Thymus (tissue), 11 donors: Measurements from ENCODE around the gene MATN1. TPM values are rescaled to one million over a fixed set of nuclear protein-coding genes. Genes with fewer than 3 reads are reported as not detected.
A peak's percentile ranks its signal among the peaks of the same experiment; 100 is the strongest.

ENCODE experiments used
- DNase-seq, 9 donors: peaks; one replicate each; pipeline ENCODE4 v3.0.0-alpha.2; 2013; ENCODE audit warnings: low spot score in 9 of 9, low read depth in 6 of 9, missing footprints in 1 of 9
- H3K27ac ChIP-seq, 2 donors: one replicate each; pipeline ENCODE4 v1.5.1; 2013; ENCODE audit warnings: control low read depth in 1 of 2, low read depth in 1 of 2, low read length in 1 of 2, mild to moderate bottlenecking in 1 of 2, moderate library complexity in 1 of 2
- H3K27me3 ChIP-seq, 2 donors: one replicate each; pipeline ENCODE4 v1.5.1; 2013; ENCODE audit warnings: low read length in 1 of 2; ENCODE audit not compliant: control insufficient read depth in 2 of 2, insufficient read depth in 1 of 2
- H3K36me3 ChIP-seq, 2 donors: one replicate each; pipeline ENCODE4 v1.5.1; 2013; ENCODE audit warnings: low read length in 1 of 2, mild to moderate bottlenecking in 1 of 2, moderate library complexity in 1 of 2; ENCODE audit not compliant: control insufficient read depth in 2 of 2, insufficient read depth in 2 of 2
- H3K4me1 ChIP-seq, 2 donors: one replicate each; pipeline ENCODE4 v1.5.1; 2013; ENCODE audit warnings: low read length in 2 of 2; ENCODE audit not compliant: control insufficient read depth in 2 of 2, insufficient read depth in 2 of 2
- H3K4me3 ChIP-seq, 2 donors: one replicate each; pipeline ENCODE4 v1.5.1; 2013; ENCODE audit warnings: low read length in 2 of 2, control low read depth in 1 of 2, mild to moderate bottlenecking in 1 of 2
- H3K9me3 ChIP-seq, 2 donors: one replicate each; pipeline ENCODE4 v1.5.1; 2013; ENCODE audit warnings: low read length in 1 of 2, mild to moderate bottlenecking in 1 of 2; ENCODE audit not compliant: control insufficient read depth in 2 of 2, insufficient read depth in 1 of 2
- WGBS: extraction: QIAGEN DNeasy Blood & Tissue Kit; methylation state at CpG from one replicate; pipeline ENCODE4 v1.1.7; 2013; 5-methylcytosine and 5-hydroxymethylcytosine counted together
- polyA plus RNA-seq: library from polyadenylated mRNA; stranded (reverse); fragments of 200-250 nt; gene quantifications from one replicate; pipeline ENCODE4 v1.2.3, GENCODE V29; 2013
- total RNA-seq: library from RNA; stranded (reverse); fragments of 120-200 nt; gene quantifications from one replicate; pipeline ENCODE4 v1.2.4, GENCODE V29; 2013
- donor health status: healthy.

Gene MATN1
- total and polyA plus RNA-seq, 2 donors: 0.14 to 0.27 TPM

DNA sequence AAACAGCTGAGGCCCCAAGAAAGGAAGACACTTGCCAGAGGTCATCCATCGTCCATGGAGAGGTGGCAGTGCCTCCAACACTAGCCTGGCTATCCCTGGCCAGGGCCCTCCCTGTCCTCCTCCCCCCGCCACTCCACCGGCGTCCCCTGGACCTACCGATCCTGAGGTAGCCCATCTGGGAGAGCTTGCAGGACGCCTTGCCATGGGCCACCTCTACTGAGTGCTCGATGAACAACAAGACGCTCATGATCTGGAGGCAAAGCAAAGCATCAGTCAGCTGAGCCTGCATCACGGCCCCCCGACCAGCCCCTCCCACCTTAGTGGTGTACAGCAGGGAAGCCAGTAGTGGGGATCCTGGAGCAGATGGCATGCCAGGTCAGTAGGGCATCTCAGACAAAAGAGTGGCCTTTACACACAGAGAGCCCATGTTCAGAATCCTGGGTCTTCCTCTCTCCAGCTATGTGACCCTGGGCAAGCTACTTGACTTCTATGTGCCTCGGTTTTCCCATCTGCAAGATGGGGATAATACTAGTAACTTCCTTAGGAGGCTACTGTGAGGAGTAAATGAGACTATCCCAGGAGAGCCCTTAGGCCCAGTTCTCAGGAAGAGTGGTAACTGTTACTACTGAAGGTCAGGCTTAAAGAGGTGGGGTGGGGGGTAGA is 19.0 kb upstream of the MATN1 start:
- DNase-seq: no peak
- Histone ChIP-seq H3K27ac (no peak overlapping the region), H3K4me3 (no peak overlapping the region), H3K27me3 (no peaks in the 10 kb centered on the region), H3K9me3 (peaks cover 0 to 9% of the 10 kb centered on the region in 2 donors), H3K36me3 (peaks cover 47 to 49% of the 10 kb centered on the region in 2 donors), H3K4me1 (peaks cover 40 to 69% of the 10 kb centered on the region in 2 donors)
- 95% methylated on average over 11 of the region's 11 CpGs for WGBS

DNA sequence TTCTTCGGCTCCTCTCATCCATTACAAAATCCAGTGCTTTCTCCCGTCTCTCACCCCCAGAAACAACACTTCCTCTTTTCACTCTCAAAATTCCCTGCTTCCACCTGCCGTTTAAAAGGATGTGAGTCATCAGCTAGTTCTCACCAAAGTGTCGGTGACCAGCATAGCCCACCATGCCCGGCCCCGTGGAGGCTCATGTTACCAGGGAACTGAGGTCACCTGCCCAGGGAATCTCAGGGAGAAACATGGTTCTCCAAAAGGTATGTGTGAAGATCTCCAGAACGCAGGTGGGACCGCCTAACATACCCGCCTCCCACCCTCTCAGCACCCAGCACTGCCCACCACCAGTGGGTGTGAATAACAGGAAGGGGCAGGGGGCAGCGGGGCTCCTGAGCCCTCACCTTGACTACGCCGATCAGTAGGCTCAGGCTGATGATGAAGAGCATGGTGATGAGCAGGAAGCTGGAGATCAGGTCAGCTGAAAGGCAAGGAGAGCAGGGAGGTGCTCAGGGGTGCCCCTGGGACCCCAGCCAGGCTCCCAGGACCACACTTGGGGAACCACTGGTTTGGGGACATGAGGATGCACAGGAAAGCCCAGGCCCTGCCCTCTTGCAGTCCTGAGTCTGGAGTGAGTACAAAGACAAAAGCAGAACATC is 18.0 kb upstream of the MATN1 start:
- Histone ChIP-seq H3K4me1 (peaks cover 30 to 58% of the 10 kb centered on the region in 2 donors), H3K27ac (no peak overlapping the region), H3K4me3 (no peak overlapping the region)

DNA sequence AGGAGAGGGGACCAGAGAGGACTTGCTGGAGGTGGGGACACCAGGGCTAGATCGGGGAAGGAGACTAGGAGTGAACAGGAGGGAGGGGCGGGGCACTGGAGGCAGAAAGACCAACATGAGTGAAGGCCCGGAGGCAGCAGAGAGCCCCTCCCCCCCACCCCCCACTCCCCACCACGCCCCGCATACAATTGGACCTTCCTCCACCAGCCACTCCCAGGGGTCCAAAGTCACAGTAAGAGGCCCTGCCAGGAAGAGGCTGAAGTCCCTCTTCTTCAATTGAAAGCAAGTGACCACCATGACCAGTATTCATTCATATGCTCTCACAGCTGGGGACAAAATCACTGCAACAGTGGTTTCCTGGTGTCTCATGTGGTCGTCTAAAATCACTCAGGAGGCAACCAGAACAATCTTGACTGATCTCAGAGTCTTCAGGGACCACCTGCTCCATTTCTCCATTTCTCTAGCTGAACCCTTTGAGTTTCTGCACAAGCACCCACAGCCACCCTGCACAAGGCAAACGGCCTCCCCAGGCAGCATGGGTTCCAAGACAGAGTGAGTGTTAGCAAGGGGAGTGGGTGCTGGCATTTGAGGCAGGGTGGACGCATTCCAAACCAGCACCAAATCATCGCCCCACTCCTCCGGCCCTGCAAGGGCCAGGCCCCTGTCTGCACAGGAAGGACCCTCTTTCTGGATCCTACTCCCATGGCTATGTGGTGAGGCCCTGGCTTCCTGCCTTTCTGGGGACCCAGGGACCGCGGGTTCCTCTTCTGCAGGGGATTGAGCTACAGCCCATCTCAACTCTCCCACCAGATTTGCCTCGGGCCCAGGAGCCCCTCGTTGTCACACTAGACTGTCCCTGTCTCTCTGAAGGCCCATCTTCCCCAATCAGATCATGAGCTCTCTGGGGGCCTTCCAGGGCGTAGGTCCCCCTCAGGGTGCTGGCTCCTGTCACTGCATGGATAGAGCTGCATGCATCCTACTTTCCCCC is 17.2 kb upstream of the MATN1 start:
- H3K9me3 ChIP-seq: peaks cover 0 to 9% of the 10 kb centered on the region in 2 donors
- no peak overlapping the region for H3K4me3 ChIP-seq
- peaks cover 22 to 50% of the 10 kb centered on the region in 2 donors for H3K4me1 ChIP-seq
- peaks cover 65 to 66% of the 10 kb centered on the region in 2 donors for H3K36me3 ChIP-seq
- WGBS: 61% methylated on average over 15 of the region's 15 CpGs
- DNase-seq: no peak
- H3K27me3 ChIP-seq: no peaks in the 10 kb centered on the region
- H3K27ac ChIP-seq: no peak overlapping the region

More for the DNA sequence above, 18.0 kb upstream of the MATN1 start:
- Histone ChIP-seq H3K36me3 (peaks cover 57 to 58% of the 10 kb centered on the region in 2 donors), H3K27me3 (no peaks in the 10 kb centered on the region), H3K9me3 (peaks cover 0 to 9% of the 10 kb centered on the region in 2 donors)
- no peak for DNase-seq
- 62% methylated on average over 12 of the region's 12 CpGs for WGBS

DNA sequence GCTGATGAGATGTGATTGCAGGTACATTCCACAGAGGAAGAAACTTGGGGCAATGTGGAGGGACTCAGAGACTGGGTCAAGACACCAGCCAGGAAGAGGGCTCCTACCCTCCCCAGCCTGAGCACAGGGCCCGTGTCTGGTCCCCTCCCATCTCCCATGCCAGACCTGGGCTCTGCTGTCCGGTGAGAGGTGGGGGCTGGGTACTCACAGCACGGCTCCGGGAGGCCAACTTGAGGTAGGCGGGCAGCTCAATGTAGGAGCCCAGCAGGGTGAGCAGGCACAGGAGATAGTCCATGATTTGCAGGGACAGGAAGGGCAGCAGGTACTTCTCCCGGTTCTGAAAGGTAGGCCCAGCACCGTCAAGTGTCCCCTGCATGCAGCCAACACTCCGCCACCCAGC is 16.2 kb upstream of the MATN1 start:
- no peaks in the 10 kb centered on the region for H3K27me3 ChIP-seq
- 96% methylated on average over 8 of the region's 8 CpGs for WGBS
- peaks cover 75% of the 10 kb centered on the region in 2 donors for H3K36me3 ChIP-seq
- peaks cover 0 to 9% of the 10 kb centered on the region in 2 donors for H3K9me3 ChIP-seq
- no peak overlapping the region for H3K27ac ChIP-seq
- H3K4me3 ChIP-seq: no peak overlapping the region
- peaks cover 14 to 41% of the 10 kb centered on the region in 2 donors for H3K4me1 ChIP-seq
- no peak for DNase-seq

DNA sequence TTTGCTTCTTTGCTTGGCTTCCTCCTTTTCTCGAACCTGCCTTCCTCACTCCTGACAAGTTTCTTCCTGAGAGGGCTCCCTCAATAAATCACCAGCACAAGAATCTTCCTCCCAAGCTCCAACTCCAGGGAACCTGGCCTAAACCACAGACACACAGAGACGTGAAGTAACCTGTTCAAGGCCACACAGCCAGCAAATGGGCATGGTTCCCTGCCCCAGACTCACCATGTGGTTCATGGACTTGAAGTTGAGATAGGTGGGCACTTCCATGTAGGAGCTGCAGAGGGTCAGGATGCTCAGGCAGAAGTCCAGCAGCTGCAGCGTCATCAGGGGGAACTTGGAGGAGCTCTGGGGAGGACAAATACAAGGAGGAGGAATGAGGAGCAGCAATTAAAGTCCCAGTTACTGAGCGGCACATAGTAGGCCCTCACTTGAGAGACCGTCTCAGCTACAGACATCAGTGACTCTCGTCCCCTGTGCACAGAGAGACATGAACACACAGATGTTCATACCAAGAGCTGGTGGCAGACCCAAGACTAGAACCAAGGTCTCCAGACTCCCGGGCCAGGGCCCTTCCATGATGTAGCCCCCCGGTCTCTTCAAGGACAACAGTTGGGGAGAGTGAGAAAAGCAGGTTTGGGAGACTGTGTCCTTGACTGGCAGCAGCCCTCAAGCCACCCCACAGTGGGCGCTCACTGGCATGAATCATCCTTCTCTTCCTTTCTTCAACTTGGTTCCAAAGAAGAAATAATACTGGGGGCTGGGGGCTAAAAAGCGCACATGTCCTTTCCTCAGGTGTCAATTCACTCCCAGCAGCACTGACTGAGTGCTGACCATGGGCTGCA is 15.6 kb upstream of the MATN1 start:
- 93% methylated on average over 10 of the region's 10 CpGs for WGBS

DNA sequence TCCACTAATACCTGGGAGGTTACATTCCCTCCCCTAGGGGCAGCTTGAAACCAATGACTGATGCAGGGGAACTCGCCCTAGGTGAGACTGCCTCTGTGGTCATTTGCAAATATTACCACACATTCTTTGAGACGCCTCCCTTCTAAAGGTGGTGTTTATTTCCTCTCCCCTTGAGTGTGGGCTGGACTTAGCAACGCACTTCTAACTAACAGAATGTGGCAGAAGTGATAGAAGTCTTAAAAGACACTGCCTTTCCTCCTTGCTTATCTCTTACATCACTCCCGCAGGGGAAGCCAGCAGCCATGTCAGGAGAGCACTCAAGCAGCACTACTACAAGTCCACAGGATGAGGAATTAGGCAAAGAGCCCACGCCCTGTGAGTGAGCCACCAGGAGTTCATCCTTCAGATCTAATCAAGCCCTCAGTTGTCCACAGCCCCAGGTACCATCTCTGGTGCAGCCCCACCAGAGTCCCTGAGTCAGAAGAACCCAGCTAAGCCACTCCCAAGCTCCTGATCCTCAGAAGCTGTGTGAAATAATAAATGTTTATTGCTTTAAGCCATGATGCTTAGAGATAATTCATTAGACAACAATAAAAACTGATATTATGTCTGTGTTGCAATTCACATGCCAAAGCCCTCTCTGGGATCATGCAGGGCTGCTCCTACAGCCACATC is 14.8 kb upstream of the MATN1 start:
- DNase-seq: no peak
- Histone ChIP-seq H3K27ac (peak overlapping the region in 1 of 2 donors; percentile 21), H3K27me3 (no peaks in the 10 kb centered on the region), H3K4me3 (no peak overlapping the region), H3K9me3 (peaks cover 0 to 9% of the 10 kb centered on the region in 2 donors), H3K36me3 (peaks cover 88 to 89% of the 10 kb centered on the region in 2 donors), H3K4me1 (peaks cover 5 to 26% of the 10 kb centered on the region in 2 donors)
- 92% methylated on average over 5 of the region's 5 CpGs for WGBS

More for the DNA sequence above, 15.6 kb upstream of the MATN1 start:
- no peaks in the 10 kb centered on the region for H3K27me3 ChIP-seq
- no peak for DNase-seq
- H3K36me3 ChIP-seq: peaks cover 81 to 82% of the 10 kb centered on the region in 2 donors
- H3K9me3 ChIP-seq: peaks cover 0 to 9% of the 10 kb centered on the region in 2 donors
- H3K27ac ChIP-seq: no peak overlapping the region
- H3K4me1 ChIP-seq: peaks cover 11 to 34% of the 10 kb centered on the region in 2 donors
- no peak overlapping the region for H3K4me3 ChIP-seq

DNA sequence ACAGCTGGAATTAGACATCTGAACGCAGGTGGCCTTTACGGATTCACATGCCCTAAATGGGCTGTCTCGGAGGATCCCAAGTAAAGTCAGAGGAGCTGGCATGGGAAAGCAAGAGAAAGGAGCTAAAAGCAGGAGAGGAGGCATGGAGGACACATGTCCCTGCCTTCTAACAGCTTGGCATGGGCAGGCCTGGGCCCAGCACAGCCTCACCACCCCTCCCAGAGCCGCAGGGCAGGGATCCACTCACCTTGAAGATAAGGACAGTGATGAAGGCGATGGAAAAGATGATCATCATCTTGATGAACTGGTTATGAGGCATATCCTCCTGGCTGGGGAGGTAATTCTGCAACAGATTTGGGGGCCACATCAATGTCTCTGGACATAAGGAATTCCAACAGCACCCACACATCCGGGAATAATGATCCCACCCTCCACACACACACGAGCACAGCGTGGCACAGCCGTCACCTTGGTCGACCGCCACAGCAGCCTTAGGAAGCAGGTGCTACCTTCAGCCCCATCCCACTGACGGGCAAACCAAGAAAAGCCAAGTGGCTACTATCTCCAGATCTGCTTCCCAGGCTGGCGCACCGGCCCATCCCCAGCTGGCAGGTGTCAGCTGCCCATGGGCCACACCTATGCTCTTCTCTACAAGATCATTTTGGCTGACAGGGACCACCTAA is 14.1 kb upstream of the MATN1 start:
- DNase-seq: no peak
- Histone ChIP-seq H3K27ac (no peak overlapping the region), H3K36me3 (peaks cover 93% of the 10 kb centered on the region in 2 donors)

More for the DNA sequence above, 14.1 kb upstream of the MATN1 start:
- Histone ChIP-seq H3K4me3 (no peak overlapping the region), H3K9me3 (peaks cover 0 to 9% of the 10 kb centered on the region in 2 donors), H3K27me3 (no peaks in the 10 kb centered on the region), H3K4me1 (peaks cover 0 to 19% of the 10 kb centered on the region in 2 donors)
- 95% methylated on average over 14 of the region's 14 CpGs for WGBS
